PC-3 (cell line): Measurements from ENCODE around the gene POU2AF3.

Source experiments
- EZH2 ChIP-seq: fragments of 300-600 bp; sonication (generic); IDR thresholded peaks from one replicate; pipeline ENCODE4 v1.6.1; 2017; ENCODE audit warnings: antibody characterized with exemption, mild to moderate bottlenecking, low read length; ENCODE audit not compliant: unreplicated experiment
- TF ChIP-seq, protein P1 (sequence below): fragments of 300-600 bp; sonication (generic); conservative IDR thresholded peaks from 2 replicates; pipeline ENCODE4 v1.5.1; 2017; ENCODE audit warnings: antibody characterized with exemption, low read depth, mild to moderate bottlenecking, low read length

DNA sequence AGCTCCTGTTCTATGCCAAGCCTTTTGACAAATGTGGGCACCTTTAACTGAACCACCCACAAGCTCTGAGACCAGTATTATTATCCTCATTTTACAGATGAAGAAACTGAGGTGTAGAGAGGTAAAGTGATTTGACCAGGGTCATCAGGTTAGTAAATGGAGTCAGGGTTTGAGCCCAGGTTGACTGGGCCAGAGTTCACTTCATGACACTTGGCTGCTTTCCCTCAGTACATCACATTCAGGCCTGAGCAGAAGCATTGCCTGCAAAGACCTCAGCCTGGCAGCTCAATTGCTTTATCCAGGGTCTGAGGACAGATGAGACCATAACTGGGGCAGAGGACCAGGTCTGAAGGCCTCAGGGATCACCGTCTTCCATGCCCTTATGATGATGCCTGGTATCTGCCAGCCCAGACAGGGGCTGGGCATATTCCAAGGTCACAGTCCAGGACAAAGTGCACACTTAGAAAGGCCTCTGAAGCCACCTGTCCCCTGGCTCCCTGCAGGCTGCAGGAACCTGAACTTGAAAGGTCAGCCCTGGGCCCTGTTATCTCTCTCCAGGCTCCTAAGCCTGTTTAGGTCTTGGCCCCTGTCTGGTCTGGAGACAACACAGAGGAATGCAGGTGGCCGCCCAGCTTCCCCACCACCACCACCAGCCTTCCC is 32.0 kb downstream of the POU2AF3 start:
- TF ChIP-seq, protein P1, sequence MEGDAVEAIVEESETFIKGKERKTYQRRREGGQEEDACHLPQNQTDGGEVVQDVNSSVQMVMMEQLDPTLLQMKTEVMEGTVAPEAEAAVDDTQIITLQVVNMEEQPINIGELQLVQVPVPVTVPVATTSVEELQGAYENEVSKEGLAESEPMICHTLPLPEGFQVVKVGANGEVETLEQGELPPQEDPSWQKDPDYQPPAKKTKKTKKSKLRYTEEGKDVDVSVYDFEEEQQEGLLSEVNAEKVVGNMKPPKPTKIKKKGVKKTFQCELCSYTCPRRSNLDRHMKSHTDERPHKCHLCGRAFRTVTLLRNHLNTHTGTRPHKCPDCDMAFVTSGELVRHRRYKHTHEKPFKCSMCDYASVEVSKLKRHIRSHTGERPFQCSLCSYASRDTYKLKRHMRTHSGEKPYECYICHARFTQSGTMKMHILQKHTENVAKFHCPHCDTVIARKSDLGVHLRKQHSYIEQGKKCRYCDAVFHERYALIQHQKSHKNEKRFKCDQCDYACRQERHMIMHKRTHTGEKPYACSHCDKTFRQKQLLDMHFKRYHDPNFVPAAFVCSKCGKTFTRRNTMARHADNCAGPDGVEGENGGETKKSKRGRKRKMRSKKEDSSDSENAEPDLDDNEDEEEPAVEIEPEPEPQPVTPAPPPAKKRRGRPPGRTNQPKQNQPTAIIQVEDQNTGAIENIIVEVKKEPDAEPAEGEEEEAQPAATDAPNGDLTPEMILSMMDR: no peak
- no peak for TF ChIP-seq EZH2
